ENCODE data around the gene GNPTG. TPM values are rescaled to one million over a fixed set of nuclear protein-coding genes. Genes with fewer than 3 reads are reported as not detected.

GNPTG gene
- total RNA-seq, 1 donor from 2014 or later: 49.7 TPM

- TF ChIP-seq, protein P1, sequence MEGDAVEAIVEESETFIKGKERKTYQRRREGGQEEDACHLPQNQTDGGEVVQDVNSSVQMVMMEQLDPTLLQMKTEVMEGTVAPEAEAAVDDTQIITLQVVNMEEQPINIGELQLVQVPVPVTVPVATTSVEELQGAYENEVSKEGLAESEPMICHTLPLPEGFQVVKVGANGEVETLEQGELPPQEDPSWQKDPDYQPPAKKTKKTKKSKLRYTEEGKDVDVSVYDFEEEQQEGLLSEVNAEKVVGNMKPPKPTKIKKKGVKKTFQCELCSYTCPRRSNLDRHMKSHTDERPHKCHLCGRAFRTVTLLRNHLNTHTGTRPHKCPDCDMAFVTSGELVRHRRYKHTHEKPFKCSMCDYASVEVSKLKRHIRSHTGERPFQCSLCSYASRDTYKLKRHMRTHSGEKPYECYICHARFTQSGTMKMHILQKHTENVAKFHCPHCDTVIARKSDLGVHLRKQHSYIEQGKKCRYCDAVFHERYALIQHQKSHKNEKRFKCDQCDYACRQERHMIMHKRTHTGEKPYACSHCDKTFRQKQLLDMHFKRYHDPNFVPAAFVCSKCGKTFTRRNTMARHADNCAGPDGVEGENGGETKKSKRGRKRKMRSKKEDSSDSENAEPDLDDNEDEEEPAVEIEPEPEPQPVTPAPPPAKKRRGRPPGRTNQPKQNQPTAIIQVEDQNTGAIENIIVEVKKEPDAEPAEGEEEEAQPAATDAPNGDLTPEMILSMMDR (IDR thresholded peaks at IDR 0.05; ENCODE audit: unreplicated experiment): no peak
- peak within 1 kb of the TSS; percentile 100 for H3K27ac Mint-ChIP-seq
- DNase-seq (ENCODE audit: low spot score, unreplicated experiment): peak; percentile 96
- peaks cover 3% of the 10 kb centered on the region for H3K36me3 Mint-ChIP-seq (ENCODE audit: insufficient read depth)
- H3K4me3 Mint-ChIP-seq (ENCODE audit: low read depth): peak within 1 kb of the TSS; percentile 100
- H3K4me1 Mint-ChIP-seq (ENCODE audit: low read depth): peaks cover 19% of the 10 kb centered on the region
- H3K9me3 Mint-ChIP-seq (ENCODE audit: low read depth): no peaks in the 10 kb centered on the region
- no peaks in the 10 kb centered on the region for H3K27me3 Mint-ChIP-seq
Observed at GRCh38 chr16:1308977-1309885, 42.5 kb upstream of the GNPTG start, which contains the start of gene UBE2I. Gene UBE2I (plus strand): TSS chr16:1309636. CDS start chr16:1314031, 4,395 bp downstream.

DNA sequence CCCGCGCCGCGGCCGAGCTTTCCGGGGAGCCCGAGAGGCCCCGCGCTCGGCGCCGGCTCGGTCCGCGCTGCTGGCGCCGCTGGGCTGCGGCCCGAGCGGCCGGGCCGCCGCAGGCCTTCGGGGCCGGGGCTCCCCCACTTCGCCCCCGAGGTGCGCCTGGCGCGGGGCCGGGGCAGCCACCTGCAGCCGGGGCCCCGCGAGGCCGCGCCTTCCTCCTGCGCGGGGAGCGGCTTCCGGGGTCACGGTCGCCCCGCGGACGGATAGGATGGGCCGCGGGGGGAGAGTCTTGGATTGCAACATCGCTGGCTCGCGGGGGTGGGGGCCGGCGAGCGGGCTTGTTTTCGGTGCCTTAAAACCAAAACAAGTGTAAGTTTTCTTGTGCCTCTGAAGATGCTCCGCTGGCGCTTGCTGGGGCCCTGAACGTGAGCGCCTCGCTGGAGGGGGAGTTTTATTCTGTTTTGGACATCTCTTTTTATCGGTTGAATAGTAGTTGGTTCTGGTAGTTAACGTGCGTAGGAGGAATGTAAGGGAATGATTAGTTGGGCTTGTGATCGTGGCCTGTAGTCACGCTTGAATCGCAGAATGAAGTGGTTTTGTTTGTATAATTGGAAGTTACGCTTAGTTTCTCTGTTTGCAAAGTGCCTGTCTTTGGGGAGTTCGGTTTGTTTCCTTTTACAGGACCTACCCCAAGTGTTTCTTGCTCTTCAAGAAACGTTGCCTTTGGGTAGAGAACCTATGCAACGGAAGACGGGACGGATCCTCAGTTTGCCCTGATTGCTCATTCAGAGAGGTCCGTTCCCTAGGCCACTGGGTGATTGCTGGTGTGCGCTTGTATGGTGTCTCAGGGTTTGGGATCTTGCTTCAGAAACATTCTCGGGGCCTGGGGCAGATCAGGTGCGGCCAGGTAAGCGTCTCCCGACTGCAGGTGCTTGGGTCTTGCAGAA, 41.6 kb upstream of the GNPTG start:
- Mint-ChIP-seq H3K9me3 (ENCODE audit: low read depth) (no peaks in the 10 kb centered on the region), H3K27me3 (no peaks in the 10 kb centered on the region), H3K36me3 (ENCODE audit: insufficient read depth) (peaks cover 3% of the 10 kb centered on the region), H3K4me1 (ENCODE audit: low read depth) (peaks cover 19% of the 10 kb centered on the region), H3K4me3 (ENCODE audit: low read depth) (peak overlapping the region; percentile 100), H3K27ac (peak overlapping the region; percentile 99)
- TF ChIP-seq, protein P1 (IDR thresholded peaks at IDR 0.05; ENCODE audit: unreplicated experiment): no peak
- no peak for DNase-seq (ENCODE audit: low spot score, unreplicated experiment)

DNA sequence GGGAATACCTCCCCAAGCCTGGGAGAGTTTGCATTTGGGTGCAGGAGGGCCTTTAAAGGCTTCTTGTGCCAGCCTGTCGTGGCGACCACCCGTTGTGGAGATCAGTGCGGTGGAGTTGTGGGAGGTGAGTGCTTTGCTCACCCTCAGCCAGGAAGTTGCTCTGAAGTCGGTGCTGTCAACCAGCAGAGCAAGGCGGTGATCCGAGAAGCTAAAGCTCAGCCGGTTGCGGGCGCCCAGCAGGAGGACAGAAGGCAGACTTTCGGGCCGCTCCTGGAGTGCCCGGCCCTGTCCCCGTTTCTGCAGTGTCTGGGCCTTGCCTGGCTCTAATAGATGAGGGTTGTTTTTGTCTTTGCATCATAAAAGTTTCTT, 40.9 kb upstream of the GNPTG start:
- peak overlapping the region; percentile 100 for H3K4me3 Mint-ChIP-seq (ENCODE audit: low read depth)
- H3K4me1 Mint-ChIP-seq (ENCODE audit: low read depth): peaks cover 19% of the 10 kb centered on the region
- no peak for DNase-seq (ENCODE audit: low spot score, unreplicated experiment)
- peak overlapping the region; percentile 99 for H3K27ac Mint-ChIP-seq
- no peaks in the 10 kb centered on the region for H3K9me3 Mint-ChIP-seq (ENCODE audit: low read depth)
- TF ChIP-seq, protein P1 (IDR thresholded peaks at IDR 0.05; ENCODE audit: unreplicated experiment): no peak
- H3K36me3 Mint-ChIP-seq (ENCODE audit: insufficient read depth): peaks cover 3% of the 10 kb centered on the region
- no peaks in the 10 kb centered on the region for H3K27me3 Mint-ChIP-seq

DNA sequence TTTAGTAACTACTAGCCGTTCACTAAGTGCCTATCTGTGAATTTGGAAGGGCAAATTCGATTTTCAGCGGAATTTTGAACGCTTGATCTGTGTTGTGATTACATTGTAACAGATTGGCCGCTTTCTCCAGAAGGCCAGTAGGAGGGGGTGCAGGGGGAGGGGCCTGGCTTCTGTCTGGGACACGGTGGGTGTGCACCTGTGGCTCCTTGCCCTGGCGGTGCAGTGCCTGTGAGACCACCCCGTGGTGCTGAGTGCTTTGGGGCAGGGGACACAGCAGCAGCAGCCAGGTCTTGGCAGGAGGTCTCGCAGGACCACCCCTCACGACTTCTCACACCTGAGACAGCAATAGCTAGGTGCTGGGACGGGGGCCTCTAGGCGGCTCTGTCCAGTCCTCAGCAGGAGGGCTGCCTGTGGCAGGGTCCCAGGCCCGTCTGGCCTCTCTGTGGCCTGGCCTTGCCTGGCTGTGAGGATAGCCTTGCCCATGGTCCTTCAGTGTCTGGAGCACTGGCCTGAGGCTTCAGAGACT, 40.5 kb upstream of the GNPTG start:
- Mint-ChIP-seq H3K36me3 (ENCODE audit: insufficient read depth) (peaks cover 5% of the 10 kb centered on the region), H3K27ac (peak overlapping the region; percentile 99), H3K4me1 (ENCODE audit: low read depth) (peaks cover 19% of the 10 kb centered on the region), H3K4me3 (ENCODE audit: low read depth) (peak overlapping the region; percentile 100), H3K9me3 (ENCODE audit: low read depth) (no peaks in the 10 kb centered on the region), H3K27me3 (no peaks in the 10 kb centered on the region)
- no peak for DNase-seq (ENCODE audit: low spot score, unreplicated experiment)
- TF ChIP-seq, protein P1 (IDR thresholded peaks at IDR 0.05; ENCODE audit: unreplicated experiment): no peak
